ENCODE measurements around the gene OR8J3. TPM values are rescaled to one million over a fixed set of nuclear protein-coding genes. Genes with fewer than 3 reads are reported as not detected.
A peak's percentile ranks its signal among the peaks of the same experiment; 100 is the strongest.
"Not testable (repeated sequence)": the region's sequence is repeated elsewhere in the genome, so short reads cannot be mapped to it uniquely, and the experiment has no call there.

Gene OR8J3
- total RNA-seq, 1 donor from 2014 or later, result not detected

DNA sequence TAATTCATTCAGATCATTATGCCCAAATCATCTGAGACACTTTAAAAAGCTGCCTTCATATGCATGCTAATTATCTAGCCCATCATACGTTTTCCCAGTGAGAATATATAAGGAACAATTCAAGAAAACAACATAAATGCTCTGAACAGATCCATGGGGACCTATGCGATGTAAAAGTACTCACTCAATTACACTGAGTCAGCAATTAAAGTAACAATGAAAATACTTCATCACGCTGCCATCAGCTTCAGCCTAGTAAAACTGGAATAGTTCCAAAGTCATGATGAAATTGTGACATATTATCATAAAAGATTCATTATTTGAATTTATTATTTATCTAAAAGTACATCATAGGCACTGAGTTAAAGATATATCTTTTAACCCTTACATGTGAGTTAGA lies 23.8 kb upstream of the OR8J3 start:
- Mint-ChIP-seq H3K27ac (ENCODE audit: unreplicated experiment) (no peak overlapping the region), H3K36me3 (ENCODE audit: low read depth) (no peaks in the 10 kb centered on the region), H3K4me1 (ENCODE audit: low read depth) (no peaks in the 10 kb centered on the region), H3K9me3 (ENCODE audit: low read depth) (peaks cover 3% of the 10 kb centered on the region), H3K27me3 (ENCODE audit: low read depth) (no peaks in the 10 kb centered on the region), H3K4me3 (ENCODE audit: unreplicated experiment) (no peak overlapping the region)
- no peak for DNase-seq (ENCODE audit: low spot score)
- TF ChIP-seq, protein P1, sequence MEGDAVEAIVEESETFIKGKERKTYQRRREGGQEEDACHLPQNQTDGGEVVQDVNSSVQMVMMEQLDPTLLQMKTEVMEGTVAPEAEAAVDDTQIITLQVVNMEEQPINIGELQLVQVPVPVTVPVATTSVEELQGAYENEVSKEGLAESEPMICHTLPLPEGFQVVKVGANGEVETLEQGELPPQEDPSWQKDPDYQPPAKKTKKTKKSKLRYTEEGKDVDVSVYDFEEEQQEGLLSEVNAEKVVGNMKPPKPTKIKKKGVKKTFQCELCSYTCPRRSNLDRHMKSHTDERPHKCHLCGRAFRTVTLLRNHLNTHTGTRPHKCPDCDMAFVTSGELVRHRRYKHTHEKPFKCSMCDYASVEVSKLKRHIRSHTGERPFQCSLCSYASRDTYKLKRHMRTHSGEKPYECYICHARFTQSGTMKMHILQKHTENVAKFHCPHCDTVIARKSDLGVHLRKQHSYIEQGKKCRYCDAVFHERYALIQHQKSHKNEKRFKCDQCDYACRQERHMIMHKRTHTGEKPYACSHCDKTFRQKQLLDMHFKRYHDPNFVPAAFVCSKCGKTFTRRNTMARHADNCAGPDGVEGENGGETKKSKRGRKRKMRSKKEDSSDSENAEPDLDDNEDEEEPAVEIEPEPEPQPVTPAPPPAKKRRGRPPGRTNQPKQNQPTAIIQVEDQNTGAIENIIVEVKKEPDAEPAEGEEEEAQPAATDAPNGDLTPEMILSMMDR (IDR thresholded peaks at IDR 0.05), result no peak

DNA sequence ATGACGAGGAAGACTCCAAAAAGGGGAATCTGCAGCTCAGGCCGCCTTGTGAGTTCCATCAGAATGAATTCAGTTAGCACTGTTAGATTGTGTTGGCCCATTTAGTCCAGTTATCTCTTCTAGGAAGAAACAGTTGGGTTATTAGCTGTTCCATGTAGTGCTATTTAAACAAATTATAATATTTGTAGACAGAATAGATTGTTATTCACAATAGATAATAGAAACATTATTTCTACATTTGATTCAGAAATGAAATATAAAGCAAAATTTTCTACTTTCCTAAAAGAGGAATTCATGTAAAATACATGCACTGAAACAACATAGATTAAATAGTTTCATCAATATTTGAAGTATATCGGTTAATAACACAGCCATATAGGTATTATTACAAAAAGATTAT lies 20.2 kb upstream of the OR8J3 start, which contains the start of gene OR8K5:
Gene OR8K5, minus strand, starts transcription at position 101 of the 400 bp plus-strand sequence. Its CDS starts 0 bp downstream, at position 101.
- TF ChIP-seq, protein P1 (IDR thresholded peaks at IDR 0.05), result no peak
- no peak for DNase-seq (ENCODE audit: low spot score)
- H3K36me3 Mint-ChIP-seq (ENCODE audit: low read depth), result no peaks in the 10 kb centered on the region
- no peaks in the 10 kb centered on the region for H3K4me1 Mint-ChIP-seq (ENCODE audit: low read depth)
- no peak within 1 kb of the TSS for H3K4me3 Mint-ChIP-seq (ENCODE audit: unreplicated experiment)
- peaks cover 24% of the 10 kb centered on the region for H3K9me3 Mint-ChIP-seq (ENCODE audit: low read depth)
- H3K27ac Mint-ChIP-seq (ENCODE audit: unreplicated experiment), result no peak within 1 kb of the TSS
- no peaks in the 10 kb centered on the region for H3K27me3 Mint-ChIP-seq (ENCODE audit: low read depth)

GRCh38 chr11:56152333-56152732 lies 12.3 kb upstream of the OR8J3 start:
- H3K36me3 Mint-ChIP-seq (ENCODE audit: low read depth), result no peaks in the 10 kb centered on the region
- H3K4me3 Mint-ChIP-seq (ENCODE audit: unreplicated experiment), result no peak overlapping the region
- no peaks in the 10 kb centered on the region for H3K4me1 Mint-ChIP-seq (ENCODE audit: low read depth)
- no peaks in the 10 kb centered on the region for H3K27me3 Mint-ChIP-seq (ENCODE audit: low read depth)
- TF ChIP-seq, protein P1 (IDR thresholded peaks at IDR 0.05), result no peak
- peak; percentile 48 for DNase-seq (ENCODE audit: low spot score)
- no peak overlapping the region for H3K27ac Mint-ChIP-seq (ENCODE audit: unreplicated experiment)
- H3K9me3 Mint-ChIP-seq (ENCODE audit: low read depth), result peaks cover 56% of the 10 kb centered on the region

GRCh38 chr11:56151376-56151775 lies 11.4 kb upstream of the OR8J3 start:
- Mint-ChIP-seq H3K36me3 (ENCODE audit: low read depth) (no peaks in the 10 kb centered on the region), H3K27ac (ENCODE audit: unreplicated experiment) (no peak overlapping the region), H3K9me3 (ENCODE audit: low read depth) (peaks cover 49% of the 10 kb centered on the region), H3K4me3 (ENCODE audit: unreplicated experiment) (no peak overlapping the region), H3K4me1 (ENCODE audit: low read depth) (no peaks in the 10 kb centered on the region), H3K27me3 (ENCODE audit: low read depth) (no peaks in the 10 kb centered on the region)
- no peak for DNase-seq (ENCODE audit: low spot score)
- TF ChIP-seq, protein P1 (IDR thresholded peaks at IDR 0.05), result no peak

GRCh38 chr11:56143681-56144080 lies 3.7 kb upstream of the OR8J3 start:
- H3K9me3 Mint-ChIP-seq (ENCODE audit: low read depth); H3K4me1 Mint-ChIP-seq (ENCODE audit: low read depth); DNase-seq (ENCODE audit: low spot score); H3K36me3 Mint-ChIP-seq (ENCODE audit: low read depth); H3K27me3 Mint-ChIP-seq (ENCODE audit: low read depth); H3K27ac Mint-ChIP-seq (ENCODE audit: unreplicated experiment); H3K4me3 Mint-ChIP-seq (ENCODE audit: unreplicated experiment): not testable (repeated sequence)

DNA sequence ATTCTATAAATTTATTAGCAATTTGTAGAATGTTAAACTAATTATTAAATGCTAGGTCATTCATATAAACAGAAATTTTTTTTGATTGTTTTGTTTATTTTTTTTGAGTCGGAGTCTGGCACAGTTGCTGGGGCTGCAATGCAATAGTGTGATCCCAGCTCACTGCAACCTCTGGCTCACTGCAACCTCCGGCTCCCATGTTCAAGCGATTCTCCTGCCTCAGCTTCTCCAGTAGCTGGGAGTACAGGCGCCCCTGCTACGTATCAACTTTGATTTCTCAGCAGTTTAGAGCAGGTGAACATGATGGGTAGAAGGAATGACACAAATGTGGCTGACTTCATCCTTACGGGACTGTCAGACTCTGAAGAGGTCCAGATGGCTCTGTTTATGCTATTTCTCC lies 17.9 kb downstream of the OR8J3 start, which contains the start of gene OR8H3:
Gene OR8H3, plus strand, starts transcription at position 301 of the 400 bp plus-strand sequence. Its CDS starts 0 bp downstream, at position 301.
- no peak within 1 kb of the TSS for H3K4me3 Mint-ChIP-seq (ENCODE audit: unreplicated experiment)
- DNase-seq (ENCODE audit: low spot score), result no peak
- no peaks in the 10 kb centered on the region for H3K4me1 Mint-ChIP-seq (ENCODE audit: low read depth)
- no peaks in the 10 kb centered on the region for H3K36me3 Mint-ChIP-seq (ENCODE audit: low read depth)
- no peak within 1 kb of the TSS for H3K27ac Mint-ChIP-seq (ENCODE audit: unreplicated experiment)
- TF ChIP-seq, protein P1 (IDR thresholded peaks at IDR 0.05), result no peak
- no peaks in the 10 kb centered on the region for H3K27me3 Mint-ChIP-seq (ENCODE audit: low read depth)
- no peaks in the 10 kb centered on the region for H3K9me3 Mint-ChIP-seq (ENCODE audit: low read depth)

All from chondrocyte (in vitro differentiated cells).